Neural progenitor cell (in vitro differentiated cells): ENCODE data around the gene ZNF587B. TPM values are rescaled to one million over a fixed set of nuclear protein-coding genes. Genes with fewer than 3 reads are reported as not detected.
A peak's percentile ranks its signal among the peaks of the same experiment; 100 is the strongest.
"Not testable (repeated sequence)": the region's sequence is repeated elsewhere in the genome, so short reads cannot be mapped to it uniquely, and the experiment has no call there.

Source experiments
- DNase-seq: peaks from one replicate; pipeline ENCODE4 v3.0.0-alpha.2; 2016; ENCODE audit warnings: low spot score
- H2AFZ ChIP-seq: fragments of 200-600 bp; sonication (generic); replicated peaks from 2 replicates; pipeline ENCODE4 v1.6.1; 2016; ENCODE audit warnings: antibody characterized with exemption
- H3F3A ChIP-seq: fragments of 200-600 bp; sonication (generic); 2 replicates; pipeline ENCODE4 v1.6.1; 2016; ENCODE audit warnings: antibody characterized with exemption, low read depth
- H3K27ac ChIP-seq: fragments of 200-600 bp; sonication (generic); 2 replicates; pipeline ENCODE4 v1.5.1; 2016; ENCODE audit warnings: mild to moderate bottlenecking
- H3K27me3 ChIP-seq: fragments of 200-600 bp; sonication (generic); 2 replicates; pipeline ENCODE4 v1.6.1; 2016; ENCODE audit warnings: mild to moderate bottlenecking, moderate library complexity
- H3K36me3 ChIP-seq: fragments of 200-600 bp; sonication (generic); 2 replicates; pipeline ENCODE4 v1.5.1; 2016
- H3K4me1 ChIP-seq: fragments of 200-600 bp; sonication (generic); 2 replicates; pipeline ENCODE4 v1.6.1; 2016; ENCODE audit warnings: mixed run types
- H3K4me2 ChIP-seq: fragments of 200-600 bp; sonication (generic); 2 replicates; pipeline ENCODE4 v1.6.1; 2016
- H3K4me3 ChIP-seq: fragments of 200-600 bp; sonication (generic); 2 replicates; pipeline ENCODE4 v1.5.1; 2016
- H3K79me2 ChIP-seq: fragments of 200-600 bp; sonication (generic); 2 replicates; pipeline ENCODE4 v1.6.1; 2016; ENCODE audit warnings: low read depth
- H3K9ac ChIP-seq: fragments of 200-600 bp; sonication (generic); 2 replicates; pipeline ENCODE4 v1.6.1; 2016
- H3K9me3 ChIP-seq: fragments of 200-600 bp; sonication (generic); 2 replicates; pipeline ENCODE4 v1.5.1; 2016; ENCODE audit warnings: low read depth
- H4K20me1 ChIP-seq: fragments of 200-600 bp; sonication (generic); 2 replicates; pipeline ENCODE4 v1.6.1; 2016; ENCODE audit warnings: low read depth
- H3K27ac Mint-ChIP-seq: 3 replicates; pipeline ENCODE4 v1.8.0; 2021; ENCODE audit warnings: mixed read lengths
- H3K27me3 Mint-ChIP-seq: 2 replicates; pipeline ENCODE4 v1.8.0; 2022; ENCODE audit warnings: low read depth, mild to moderate bottlenecking, inconsistent platforms, moderate library complexity, mixed read lengths; ENCODE audit not compliant: insufficient read depth
- H3K36me3 Mint-ChIP-seq: 3 replicates; pipeline ENCODE4 v1.8.0; 2021; ENCODE audit warnings: mixed read lengths
- H3K4me1 Mint-ChIP-seq: 3 replicates; pipeline ENCODE4 v1.8.0; 2021; ENCODE audit warnings: mixed read lengths
- H3K4me3 Mint-ChIP-seq: 3 replicates; pipeline ENCODE4 v1.8.0; 2021; ENCODE audit warnings: mild to moderate bottlenecking, moderate library complexity, mixed read lengths
- H3K9me3 Mint-ChIP-seq: 3 replicates; pipeline ENCODE4 v1.8.0; 2020; ENCODE audit warnings: mixed read lengths
- CTCF ChIP-seq: fragments of 200-600 bp; sonication (generic); IDR thresholded peaks from 2 replicates; pipeline ENCODE4 v1.5.1; 2017; ENCODE audit warnings: antibody characterized with exemption, mild to moderate bottlenecking
- EZH2 ChIP-seq: fragments of 200-600 bp; sonication (generic); IDR thresholded peaks from 2 replicates; pipeline ENCODE4 v1.6.1; 2017; ENCODE audit warnings: antibody characterized with exemption, mild to moderate bottlenecking, moderate library complexity
- EZH2phosphoT487 ChIP-seq: fragments of 200-600 bp; sonication (generic); IDR thresholded peaks from 2 replicates; pipeline ENCODE4 v1.6.1; 2017; ENCODE audit warnings: antibody characterized with exemption
- total RNA-seq: library from RNA; depleted of rRNA; stranded (reverse); fragments of >200 nt; gene quantifications from 2 replicates; pipeline ENCODE4 v1.2.3, GENCODE V29; 2015; ENCODE audit warnings: low replicate concordance

The ZNF587B gene
- total RNA-seq, 1 donor from 2014 or later: 24.7 TPM

- peaks cover 3% of the 10 kb centered on the region for H3K4me1 ChIP-seq
- no peaks in the 10 kb centered on the region for H3K36me3 ChIP-seq
- Mint-ChIP-seq H3K4me1 (peaks cover 12% of the 10 kb centered on the region), H3K27ac (no peak overlapping the region), H3K4me3 (no peak overlapping the region), H3K36me3 (peaks cover 54% of the 10 kb centered on the region), H3K27me3 (no peaks in the 10 kb centered on the region), H3K9me3 (peaks cover 8% of the 10 kb centered on the region)
- H3K9ac ChIP-seq: no peak overlapping the region
- peaks cover 78% of the 10 kb centered on the region for H3K79me2 ChIP-seq
- H3K9me3 ChIP-seq: no peaks in the 10 kb centered on the region
- TF ChIP-seq EZH2: no peak
- no peak overlapping the region for H2AFZ ChIP-seq
- H3K4me2 ChIP-seq: no peak overlapping the region
- H3F3A ChIP-seq: peaks cover 18% of the 10 kb centered on the region
- H3K27me3 ChIP-seq: no peaks in the 10 kb centered on the region
- no peak overlapping the region for H3K4me3 ChIP-seq
- H3K27ac ChIP-seq: no peak overlapping the region
- no peak for DNase-seq
- peaks cover 10% of the 10 kb centered on the region for H4K20me1 ChIP-seq
These were observed 4.6 kb upstream of the ZNF587B start for GRCh38 chr19:57825511-57825910.

- no peaks in the 10 kb centered on the region for H3K27me3 Mint-ChIP-seq
- no peak overlapping the region for H3K27ac ChIP-seq
- peaks cover 67% of the 10 kb centered on the region for H3K79me2 ChIP-seq
- peaks cover 51% of the 10 kb centered on the region for H3K36me3 Mint-ChIP-seq
- H3K36me3 ChIP-seq: no peaks in the 10 kb centered on the region
- H3K9ac ChIP-seq: no peak overlapping the region
- no peak overlapping the region for H3K4me2 ChIP-seq
- H3K9me3 ChIP-seq: no peaks in the 10 kb centered on the region
- no peaks in the 10 kb centered on the region for H3K27me3 ChIP-seq
- no peak for DNase-seq
- H3K4me3 Mint-ChIP-seq: peak overlapping the region; percentile 92
- H4K20me1 ChIP-seq: peaks cover 11% of the 10 kb centered on the region
- H3K9me3 Mint-ChIP-seq: peaks cover 19% of the 10 kb centered on the region
- H3F3A ChIP-seq: peaks cover 19% of the 10 kb centered on the region
- H2AFZ ChIP-seq: no peak overlapping the region
- peak overlapping the region; percentile 90 for H3K27ac Mint-ChIP-seq
- peaks cover 15% of the 10 kb centered on the region for H3K4me1 ChIP-seq
- no peak overlapping the region for H3K4me3 ChIP-seq
- TF ChIP-seq EZH2phosphoT487 (no peak), EZH2 (no peak), CTCF (no peak)
- H3K4me1 Mint-ChIP-seq: peaks cover 17% of the 10 kb centered on the region
These were observed 783 bp upstream of the ZNF587B start for GRCh38 chr19:57829316-57829715.

DNA sequence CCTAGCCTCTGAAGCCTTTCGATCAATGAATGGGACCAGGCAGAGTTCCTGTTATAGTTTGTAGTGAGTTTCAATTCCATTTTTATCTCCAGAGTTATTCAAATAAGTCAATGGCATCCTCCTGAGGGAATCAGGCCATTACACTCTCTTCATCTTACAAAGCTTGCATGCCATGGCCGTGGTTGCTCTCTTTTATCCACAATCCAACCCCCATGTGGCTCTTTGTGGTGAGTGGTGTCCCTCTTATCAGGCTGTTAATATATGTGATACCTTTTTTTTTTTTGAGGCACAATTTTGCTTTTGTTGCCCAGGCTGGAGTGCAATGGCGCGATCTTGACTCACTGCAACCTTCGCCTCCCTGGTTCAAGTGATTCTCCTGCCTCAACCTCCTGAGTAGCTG is 6.9 kb downstream of the ZNF587B start:
- Histone ChIP-seq H3K79me2 (peaks cover 66% of the 10 kb centered on the region), H4K20me1 (peaks cover 31% of the 10 kb centered on the region)
- H3K27ac Mint-ChIP-seq, DNase-seq, H3K4me2 ChIP-seq, H3K27ac ChIP-seq, H3K9ac ChIP-seq, H3K4me1 ChIP-seq, H3F3A ChIP-seq, H2AFZ ChIP-seq, H3K27me3 Mint-ChIP-seq, H3K27me3 ChIP-seq, H3K36me3 ChIP-seq, H3K9me3 Mint-ChIP-seq, H3K4me1 Mint-ChIP-seq, H3K9me3 ChIP-seq, H3K4me3 ChIP-seq, H3K4me3 Mint-ChIP-seq: not testable (repeated sequence)
- H3K36me3 Mint-ChIP-seq: peaks cover 36% of the 10 kb centered on the region

DNA sequence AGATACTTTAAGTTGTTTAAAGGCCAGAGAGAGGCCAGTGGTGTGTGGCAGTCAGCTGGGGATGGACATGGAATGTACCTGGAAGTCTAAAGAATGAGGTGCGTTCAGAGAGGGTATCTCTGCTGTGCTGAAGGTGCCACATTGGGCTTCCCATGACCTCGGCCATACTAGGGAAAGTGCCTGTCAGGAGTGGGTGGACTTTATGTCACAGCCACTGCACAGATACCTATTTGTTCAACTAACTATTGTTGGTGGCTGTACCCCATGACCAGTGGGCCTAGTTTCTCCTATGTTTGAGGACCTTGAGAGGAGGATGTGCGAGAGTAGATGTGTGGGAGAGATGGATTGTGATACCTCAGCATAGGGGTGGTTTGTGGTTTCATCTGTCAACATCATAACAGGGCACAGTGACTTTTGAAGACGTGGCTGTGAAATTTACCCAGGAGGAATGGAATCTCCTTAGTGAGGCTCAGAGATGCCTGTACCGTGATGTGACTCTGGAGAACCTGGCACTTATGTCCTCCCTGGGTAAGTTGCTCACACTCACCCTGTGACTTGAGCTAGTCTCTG is 8.6 kb downstream of the ZNF587B start:
- H3K4me3 Mint-ChIP-seq, DNase-seq, H3K4me1 Mint-ChIP-seq, H3K9ac ChIP-seq, H3K9me3 Mint-ChIP-seq, H3K9me3 ChIP-seq, H3K4me3 ChIP-seq, H3K4me2 ChIP-seq, H3K27ac ChIP-seq, H3K4me1 ChIP-seq, H2AFZ ChIP-seq, H3K27me3 ChIP-seq, H3F3A ChIP-seq, H3K27me3 Mint-ChIP-seq, H3K27ac Mint-ChIP-seq, H3K36me3 ChIP-seq: not testable (repeated sequence)
- Histone ChIP-seq H4K20me1 (peaks cover 34% of the 10 kb centered on the region), H3K79me2 (peaks cover 73% of the 10 kb centered on the region)
- H3K36me3 Mint-ChIP-seq: peaks cover 36% of the 10 kb centered on the region

GRCh38 chr19:57841122-57841763 is 11.1 kb downstream of the ZNF587B start:
- no peaks in the 10 kb centered on the region for H3K4me1 Mint-ChIP-seq
- no peak for DNase-seq
- H2AFZ ChIP-seq: no peak overlapping the region
- no peak overlapping the region for H3K4me3 ChIP-seq
- peaks cover 3% of the 10 kb centered on the region for H3K27me3 Mint-ChIP-seq
- peaks cover 3% of the 10 kb centered on the region for H3K9me3 Mint-ChIP-seq
- H3K4me2 ChIP-seq: no peak overlapping the region
- peaks cover 14% of the 10 kb centered on the region for H3F3A ChIP-seq
- TF ChIP-seq EZH2: no peak
- no peak for TF ChIP-seq CTCF
- no peak for TF ChIP-seq EZH2phosphoT487
- H3K36me3 ChIP-seq: no peaks in the 10 kb centered on the region
- peaks cover 50% of the 10 kb centered on the region for H3K36me3 Mint-ChIP-seq
- H3K9me3 ChIP-seq: no peaks in the 10 kb centered on the region
- H4K20me1 ChIP-seq: peaks cover 46% of the 10 kb centered on the region
- no peak overlapping the region for H3K27ac Mint-ChIP-seq
- H3K9ac ChIP-seq: no peak overlapping the region
- no peaks in the 10 kb centered on the region for H3K4me1 ChIP-seq
- peaks cover 91% of the 10 kb centered on the region for H3K79me2 ChIP-seq
- no peaks in the 10 kb centered on the region for H3K27me3 ChIP-seq
- no peak overlapping the region for H3K4me3 Mint-ChIP-seq
- H3K27ac ChIP-seq: no peak overlapping the region

DNA sequence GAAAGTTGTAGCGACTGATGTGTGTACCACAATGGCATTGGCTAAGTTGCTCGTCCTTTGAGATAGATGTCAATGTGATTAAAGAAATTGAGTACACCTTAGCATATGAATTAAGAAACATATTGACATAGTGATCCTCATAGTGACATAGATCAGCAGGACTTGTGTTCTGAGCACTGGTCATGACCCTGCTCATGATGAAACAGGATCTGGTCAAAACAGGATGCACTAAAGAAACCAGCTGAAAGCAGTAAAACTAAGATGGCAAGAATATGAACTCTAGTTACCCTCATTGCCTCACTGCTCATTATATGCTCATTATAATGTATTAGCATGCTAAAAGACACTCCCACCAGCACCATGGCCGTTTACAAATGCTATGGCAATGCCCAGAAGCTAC is 17.1 kb downstream of the ZNF587B start:
- not testable (repeated sequence) for H3K36me3 ChIP-seq, H3K27ac ChIP-seq, H3K27me3 ChIP-seq, H3K4me3 Mint-ChIP-seq, H3K9ac ChIP-seq, H2AFZ ChIP-seq, DNase-seq, H3K27me3 Mint-ChIP-seq, H3K4me2 ChIP-seq, H3K9me3 ChIP-seq, H3K4me1 ChIP-seq, H3K27ac Mint-ChIP-seq, H3K4me3 ChIP-seq
- Mint-ChIP-seq H3K36me3 (peaks cover 42% of the 10 kb centered on the region), H3K9me3 (peaks cover 14% of the 10 kb centered on the region), H3K4me1 (peaks cover 17% of the 10 kb centered on the region)
- Histone ChIP-seq H3F3A (peaks cover 49% of the 10 kb centered on the region), H3K79me2 (peaks cover 81% of the 10 kb centered on the region), H4K20me1 (peaks cover 55% of the 10 kb centered on the region)
